T-helper 17 cell (primary cell): Measurements from ENCODE around the gene DPP6. TPM values are rescaled to one million over a fixed set of nuclear protein-coding genes. Genes with fewer than 3 reads are reported as not detected.
A peak's percentile ranks its signal among the peaks of the same experiment; 100 is the strongest.

Experiments used
- ATAC-seq: fragments of 150-1000 bp; cut with Tn5 transposase; 2 replicates; pipeline ENCODE4 v1.10.0; 2021; ENCODE audit warnings: mild to moderate bottlenecking, moderate library complexity
- DNase-seq, 3 donors: peaks; one replicate each; pipeline versions ENCODE4 v3.0.0 to v3.0.0-alpha.2; 2020 to 2021
- H3K9me3 ChIP-seq: one replicate; pipeline ENCODE4 v1.7.0; 2013; ENCODE audit warnings: low read length, mild to moderate bottlenecking; ENCODE audit not compliant: control insufficient read depth, poor library complexity, severe bottlenecking
- H3K27ac Mint-ChIP-seq: one replicate; pipeline ENCODE4 v1.8.0; 2022; ENCODE audit warnings: mild to moderate bottlenecking, moderate library complexity, mixed read lengths
- H3K27me3 Mint-ChIP-seq: one replicate; pipeline ENCODE4 v1.8.0; 2022; ENCODE audit warnings: mixed read lengths
- H3K36me3 Mint-ChIP-seq: one replicate; pipeline ENCODE4 v1.8.0; 2022; ENCODE audit warnings: low read depth, mixed read lengths
- H3K4me1 Mint-ChIP-seq: one replicate; pipeline ENCODE4 v1.8.0; 2022; ENCODE audit warnings: mild to moderate bottlenecking, mixed read lengths
- H3K4me3 Mint-ChIP-seq: one replicate; pipeline ENCODE4 v1.8.0; 2022; ENCODE audit warnings: mild to moderate bottlenecking, moderate library complexity, mixed read lengths
- total RNA-seq, 4 donors: library from RNA in 2 of 4; stranded (reverse) in 2 of 4; gene quantifications; one replicate each; pipeline ENCODE4 v1.2.3 and lab custom pipeline; 2022 to 2026

Gene DPP6
- total RNA-seq, 2 donors from 2014 or later = not detected

GRCh38 chr7:154871928-154872750 is 819.9 kb downstream of the DPP6 start:
- Mint-ChIP-seq H3K4me3 (no peak overlapping the region), H3K4me1 (peaks cover 3% of the 10 kb centered on the region), H3K27me3 (peaks cover 58% of the 10 kb centered on the region), H3K27ac (no peak overlapping the region), H3K36me3 (peaks cover 1% of the 10 kb centered on the region)
- H3K9me3 ChIP-seq = no peaks in the 10 kb centered on the region
- no peak for ATAC-seq
- DNase-seq = no peak

GRCh38 chr7:154872811-154873499 is 820.8 kb downstream of the DPP6 start:
- H3K36me3 Mint-ChIP-seq = no peaks in the 10 kb centered on the region
- H3K27ac Mint-ChIP-seq = no peak overlapping the region
- DNase-seq (no peak), ATAC-seq (no peak)
- H3K27me3 Mint-ChIP-seq = peaks cover 56% of the 10 kb centered on the region
- H3K4me3 Mint-ChIP-seq = no peak overlapping the region
- peaks cover 3% of the 10 kb centered on the region for H3K4me1 Mint-ChIP-seq
- H3K9me3 ChIP-seq = no peaks in the 10 kb centered on the region

- Mint-ChIP-seq H3K27ac (no peak overlapping the region), H3K4me1 (peaks cover 3% of the 10 kb centered on the region), H3K27me3 (peaks cover 59% of the 10 kb centered on the region), H3K36me3 (no peaks in the 10 kb centered on the region), H3K4me3 (no peak overlapping the region)
- no peaks in the 10 kb centered on the region for H3K9me3 ChIP-seq
- no peak for ATAC-seq
- no peak for DNase-seq
Observed at GRCh38 chr7:154873500-154874121, 821.4 kb downstream of the DPP6 start.

GRCh38 chr7:154874409-154875113 is 822.4 kb downstream of the DPP6 start:
- no peaks in the 10 kb centered on the region for H3K36me3 Mint-ChIP-seq
- H3K27ac Mint-ChIP-seq = no peak overlapping the region
- no peak for ATAC-seq
- no peaks in the 10 kb centered on the region for H3K9me3 ChIP-seq
- peak overlapping the region; percentile 34 for H3K4me3 Mint-ChIP-seq
- H3K27me3 Mint-ChIP-seq = peaks cover 50% of the 10 kb centered on the region
- H3K4me1 Mint-ChIP-seq = no peaks in the 10 kb centered on the region
- no peak for DNase-seq

- Mint-ChIP-seq H3K27ac (no peak overlapping the region), H3K36me3 (no peaks in the 10 kb centered on the region), H3K4me1 (no peaks in the 10 kb centered on the region), H3K4me3 (no peak overlapping the region), H3K27me3 (peaks cover 50% of the 10 kb centered on the region)
- no peaks in the 10 kb centered on the region for H3K9me3 ChIP-seq
- ATAC-seq (no peak), DNase-seq (no peak)
Observed at GRCh38 chr7:154875297-154875696, 823.1 kb downstream of the DPP6 start.

- DNase-seq (no peak), ATAC-seq (no peak)
- H3K9me3 ChIP-seq = no peaks in the 10 kb centered on the region
- no peak overlapping the region for H3K27ac Mint-ChIP-seq
- H3K36me3 Mint-ChIP-seq = no peaks in the 10 kb centered on the region
- H3K4me1 Mint-ChIP-seq = no peaks in the 10 kb centered on the region
- peaks cover 50% of the 10 kb centered on the region for H3K27me3 Mint-ChIP-seq
- no peak overlapping the region for H3K4me3 Mint-ChIP-seq
Observed at GRCh38 chr7:154876516-154876915, 824.3 kb downstream of the DPP6 start.

- Mint-ChIP-seq H3K27ac (no peak overlapping the region), H3K4me1 (no peaks in the 10 kb centered on the region), H3K27me3 (peaks cover 46% of the 10 kb centered on the region), H3K4me3 (no peak overlapping the region), H3K36me3 (no peaks in the 10 kb centered on the region)
- no peak for ATAC-seq
- DNase-seq = no peak
- no peaks in the 10 kb centered on the region for H3K9me3 ChIP-seq
Observed at GRCh38 chr7:154877031-154877430, 824.8 kb downstream of the DPP6 start.

GRCh38 chr7:154879629-154880028 is 827.4 kb downstream of the DPP6 start:
- H3K27ac Mint-ChIP-seq = no peak overlapping the region
- H3K4me3 Mint-ChIP-seq = no peak overlapping the region
- DNase-seq (no peak), ATAC-seq (no peak)
- H3K27me3 Mint-ChIP-seq = peaks cover 31% of the 10 kb centered on the region
- H3K4me1 Mint-ChIP-seq = no peaks in the 10 kb centered on the region
- H3K36me3 Mint-ChIP-seq = no peaks in the 10 kb centered on the region
- no peaks in the 10 kb centered on the region for H3K9me3 ChIP-seq

- no peaks in the 10 kb centered on the region for H3K4me1 Mint-ChIP-seq
- ATAC-seq (no peak), DNase-seq (no peak)
- no peak overlapping the region for H3K27ac Mint-ChIP-seq
- H3K9me3 ChIP-seq = no peaks in the 10 kb centered on the region
- no peak overlapping the region for H3K4me3 Mint-ChIP-seq
- H3K27me3 Mint-ChIP-seq = peaks cover 22% of the 10 kb centered on the region
- H3K36me3 Mint-ChIP-seq = no peaks in the 10 kb centered on the region
Observed at GRCh38 chr7:154880513-154880912, 828.3 kb downstream of the DPP6 start.

GRCh38 chr7:154881026-154881425 is 828.8 kb downstream of the DPP6 start:
- no peak for ATAC-seq
- H3K27ac Mint-ChIP-seq = no peak overlapping the region
- no peak for DNase-seq
- no peaks in the 10 kb centered on the region for H3K9me3 ChIP-seq
- H3K27me3 Mint-ChIP-seq = peaks cover 17% of the 10 kb centered on the region
- H3K4me3 Mint-ChIP-seq = no peak overlapping the region
- no peaks in the 10 kb centered on the region for H3K36me3 Mint-ChIP-seq
- H3K4me1 Mint-ChIP-seq = no peaks in the 10 kb centered on the region

GRCh38 chr7:154881526-154881925 is 829.3 kb downstream of the DPP6 start:
- DNase-seq (no peak), ATAC-seq (no peak)
- Mint-ChIP-seq H3K36me3 (no peaks in the 10 kb centered on the region), H3K4me1 (no peaks in the 10 kb centered on the region), H3K4me3 (no peak overlapping the region), H3K27ac (no peak overlapping the region), H3K27me3 (peaks cover 16% of the 10 kb centered on the region)
- H3K9me3 ChIP-seq = no peaks in the 10 kb centered on the region

GRCh38 chr7:154882931-154883474 is 830.8 kb downstream of the DPP6 start:
- H3K9me3 ChIP-seq = no peaks in the 10 kb centered on the region
- H3K27me3 Mint-ChIP-seq = peaks cover 7% of the 10 kb centered on the region
- no peak overlapping the region for H3K4me3 Mint-ChIP-seq
- ATAC-seq (no peak), DNase-seq (no peak)
- H3K36me3 Mint-ChIP-seq = no peaks in the 10 kb centered on the region
- H3K4me1 Mint-ChIP-seq = no peaks in the 10 kb centered on the region
- H3K27ac Mint-ChIP-seq = no peak overlapping the region
